AG09309 (cell line): Measurements from ENCODE around the gene SLC39A9.
"Not testable (repeated sequence)": the region's sequence is repeated elsewhere in the genome, so short reads cannot be mapped to it uniquely, and the experiment has no call there.

Experiments used
- DNase-seq: peaks from one replicate; pipeline ENCODE4 v3.0.0-alpha.2; 2010; ENCODE audit warnings: low read depth
- H3K4me3 ChIP-seq: 2 replicates; pipeline ENCODE4 v1.5.1; 2011; ENCODE audit warnings: mild to moderate bottlenecking, low read depth, low read length, moderate library complexity; ENCODE audit not compliant: control insufficient read depth
- CTCF ChIP-seq: IDR thresholded peaks from 2 replicates; pipeline ENCODE4 v1.5.1; 2011; ENCODE audit warnings: mild to moderate bottlenecking, low read depth, low read length, inconsistent platforms; ENCODE audit not compliant: insufficient read depth, control insufficient read depth; ENCODE audit errors: missing control alignments

Gene SLC39A9

GRCh38 chr14:69493038-69493437 is 94.5 kb downstream of the SLC39A9 start:
- DNase-seq = no peak
- H3K4me3 ChIP-seq = no peak overlapping the region
- TF ChIP-seq CTCF = no peak

DNA sequence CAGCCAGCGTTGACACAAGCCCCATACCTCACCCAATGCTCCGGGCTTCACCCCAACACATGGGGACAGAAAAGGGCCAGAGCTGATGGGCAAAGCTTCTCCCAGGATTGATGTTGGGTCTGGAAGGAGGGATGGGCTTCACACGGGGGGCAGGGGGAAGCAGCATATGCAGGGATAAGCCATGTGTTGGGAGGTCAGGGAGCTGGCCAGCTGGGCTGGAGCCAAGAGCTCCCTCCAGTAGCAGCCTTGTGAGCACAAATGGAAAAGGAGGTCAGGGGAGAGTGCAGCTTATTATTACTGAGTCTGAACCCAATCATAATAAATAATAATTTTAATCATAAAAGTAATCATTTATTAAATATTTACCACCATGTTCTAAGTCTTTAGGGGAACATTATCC is 95.3 kb downstream of the SLC39A9 start:
- no peak overlapping the region for H3K4me3 ChIP-seq
- no peak for DNase-seq
- no peak for TF ChIP-seq CTCF

GRCh38 chr14:69495341-69495921 is 96.9 kb downstream of the SLC39A9 start:
- TF ChIP-seq CTCF = no peak
- no peak overlapping the region for H3K4me3 ChIP-seq
- no peak for DNase-seq

GRCh38 chr14:69497866-69498265 is 99.4 kb downstream of the SLC39A9 start:
- H3K4me3 ChIP-seq, DNase-seq: not testable (repeated sequence)

DNA sequence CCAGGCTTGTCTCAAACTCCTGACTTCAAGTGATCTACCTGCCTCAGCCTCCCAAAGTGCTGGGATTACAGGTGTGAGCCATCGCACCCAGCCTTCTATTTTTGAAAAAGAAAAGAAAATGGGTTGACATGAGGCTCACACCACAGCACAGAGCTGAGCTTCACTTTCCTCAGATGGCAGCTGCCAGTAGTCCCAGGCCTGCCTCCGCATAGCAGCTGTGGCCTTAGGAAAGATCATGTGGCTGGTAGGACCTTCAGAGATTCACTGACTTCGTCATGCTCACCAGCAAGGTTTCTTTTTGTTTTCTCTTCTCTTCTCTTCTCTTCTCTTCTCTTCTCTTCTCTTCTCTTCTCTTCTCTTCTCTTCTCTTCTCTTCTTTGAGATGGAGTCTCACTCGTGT is 99.8 kb downstream of the SLC39A9 start:
- not testable (repeated sequence) for DNase-seq, H3K4me3 ChIP-seq

DNA sequence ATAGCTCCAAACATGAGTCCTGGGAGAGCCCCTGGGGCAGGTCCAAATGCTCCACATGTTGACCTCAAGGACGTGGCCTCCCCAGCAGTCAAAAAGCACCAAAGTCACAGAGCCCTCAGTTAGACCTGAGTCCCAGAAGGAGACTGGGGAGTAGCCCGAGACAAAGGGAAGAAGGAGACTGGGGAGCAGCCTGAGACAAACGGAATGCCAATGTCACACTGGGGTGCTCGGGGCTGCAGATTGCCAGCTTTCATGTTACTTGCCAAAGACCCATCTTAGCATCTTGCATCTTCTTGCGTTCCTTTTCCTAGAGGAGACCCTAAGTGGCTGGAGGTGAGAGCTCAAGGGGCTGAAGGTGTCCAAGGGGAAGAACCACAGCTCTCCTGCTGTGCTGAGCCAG is 100.9 kb downstream of the SLC39A9 start:
- DNase-seq = no peak
- no peak for TF ChIP-seq CTCF
- H3K4me3 ChIP-seq = no peak overlapping the region

- no peak for DNase-seq
- no peak for TF ChIP-seq CTCF
- H3K4me3 ChIP-seq = no peak overlapping the region
These were observed 101.6 kb downstream of the SLC39A9 start for GRCh38 chr14:69500096-69500495.

GRCh38 chr14:69500736-69501135 is 102.2 kb downstream of the SLC39A9 start:
- H3K4me3 ChIP-seq = no peak overlapping the region
- no peak for DNase-seq
- TF ChIP-seq CTCF = no peak
